Activated CD4-positive, alpha-beta T cell treated with anti-CD3 and anti-CD28 coated beads, Interleukin-2, amount 50 U/mL, for 4 hours (primary cell): ENCODE data around the gene KRT4.

Experiments used
- DNase-seq, 2 experiments: peaks; one replicate each; pipeline ENCODE4 v3.0.0-alpha.2; 2020

KRT4 gene

GRCh38 chr12:52836491-52837412 is 22.8 kb upstream of the KRT4 start:
- no peak for DNase-seq

- peak; percentile 24 to 40 for DNase-seq
Measured at GRCh38 chr12:52836042-52836466, 22.1 kb upstream of the KRT4 start.

GRCh38 chr12:52835271-52836041 is 21.5 kb upstream of the KRT4 start:
- no peak for DNase-seq

- no peak for DNase-seq
Measured at GRCh38 chr12:52834727-52835001, 20.7 kb upstream of the KRT4 start.

GRCh38 chr12:52833922-52834726 is 20.2 kb upstream of the KRT4 start, which contains the start of gene KRT79:
Gene KRT79 (minus strand): TSS chr12:52834311. CDS start chr12:52834260, 51 bp downstream.
- DNase-seq, result no peak

- no peak for DNase-seq
Measured at GRCh38 chr12:52832985-52833905, 19.3 kb upstream of the KRT4 start.

- DNase-seq, result no peak
Measured at GRCh38 chr12:52832451-52832850, 18.5 kb upstream of the KRT4 start.

- DNase-seq, result no peak
Measured at GRCh38 chr12:52831251-52831650, 17.3 kb upstream of the KRT4 start.

- DNase-seq, result no peak
Measured at GRCh38 chr12:52829986-52830770, 16.3 kb upstream of the KRT4 start.

GRCh38 chr12:52828591-52829021 is 14.7 kb upstream of the KRT4 start:
- no peak for DNase-seq

GRCh38 chr12:52828156-52828555 is 14.2 kb upstream of the KRT4 start:
- DNase-seq, result no peak

GRCh38 chr12:52827499-52828090 is 13.7 kb upstream of the KRT4 start:
- no peak for DNase-seq

- no peak for DNase-seq
Measured at GRCh38 chr12:52826611-52827498, 12.9 kb upstream of the KRT4 start.

GRCh38 chr12:52825961-52826360 is 12.0 kb upstream of the KRT4 start:
- no peak for DNase-seq

- no peak for DNase-seq
Measured at GRCh38 chr12:52824741-52825410, 11.0 kb upstream of the KRT4 start.

GRCh38 chr12:52823761-52824450 is 10.0 kb upstream of the KRT4 start:
- no peak for DNase-seq

GRCh38 chr12:52822771-52823510 is 9.0 kb upstream of the KRT4 start:
- DNase-seq, result no peak
